SK-MEL-5 (cell line): ENCODE data around the gene CLEC4D. TPM values are rescaled to one million over a fixed set of nuclear protein-coding genes. Genes with fewer than 3 reads are reported as not detected.
"Not testable (repeated sequence)": the region's sequence is repeated elsewhere in the genome, so short reads cannot be mapped to it uniquely, and the experiment has no call there.

Experiments used
- DNase-seq: peaks from one replicate; pipeline ENCODE4 v3.0.0-alpha.2; 2016; ENCODE audit warnings: low read depth, low spot score
- in situ Hi-C: cut with HindIII; loops from 2 replicates; pipeline ENCODE4 v1.10.0; 2016; ENCODE audit warnings: low sequenced_read_pairs, high pct_unique_total_duplicates, low pct_unique_long_range_greater_than_20kb
- polyA plus RNA-seq, 2 experiments: library from polyadenylated mRNA; depleted of rRNA; stranded (reverse); fragments of >200 nt; gene quantifications; 2 replicates each; pipeline ENCODE4 v1.2.3, GENCODE V29; 2015
- total RNA-seq: library from RNA; depleted of rRNA; stranded (reverse); fragments of >200 nt; shearing (Covaris generic); gene quantifications from 2 replicates; pipeline ENCODE4 v1.2.3, GENCODE V29; 2014; rRNA removed

Gene CLEC4D
- not detected in 2 replicates for total RNA-seq
- not detected in 2 replicates for polyA plus RNA-seq (2015; cell fraction: cytosol; rRNA removed)
- 0.09 TPM in 1 of 2 replicates, not detected in the other for polyA plus RNA-seq (2015; cell fraction: nucleus; rRNA removed)

DNA sequence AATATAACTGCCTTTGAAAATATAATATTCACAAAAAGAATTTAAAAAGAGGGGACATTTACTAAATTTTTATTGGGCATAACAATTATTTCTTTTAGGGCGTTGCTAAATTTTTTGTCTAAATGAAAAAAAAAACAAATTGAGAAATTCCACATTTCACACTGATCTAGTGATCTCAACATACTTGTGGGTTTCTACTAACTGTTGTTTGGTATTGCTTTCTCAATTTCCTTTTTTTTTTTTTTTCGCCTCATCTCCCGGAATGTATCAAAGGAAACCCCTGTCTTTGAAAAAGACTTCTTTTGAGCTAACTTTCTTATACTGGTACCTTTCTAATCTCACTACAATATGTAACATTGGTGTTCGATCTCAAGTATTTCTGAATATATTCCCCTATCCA lies at the start of gene CLEC4D:
Gene CLEC4D, plus strand, starts transcription at position 248 of the 400 bp plus-strand sequence. CDS start 230 bp downstream, outside the sequence.
- in situ Hi-C loops, result no loop called here
- no peak for DNase-seq

DNA sequence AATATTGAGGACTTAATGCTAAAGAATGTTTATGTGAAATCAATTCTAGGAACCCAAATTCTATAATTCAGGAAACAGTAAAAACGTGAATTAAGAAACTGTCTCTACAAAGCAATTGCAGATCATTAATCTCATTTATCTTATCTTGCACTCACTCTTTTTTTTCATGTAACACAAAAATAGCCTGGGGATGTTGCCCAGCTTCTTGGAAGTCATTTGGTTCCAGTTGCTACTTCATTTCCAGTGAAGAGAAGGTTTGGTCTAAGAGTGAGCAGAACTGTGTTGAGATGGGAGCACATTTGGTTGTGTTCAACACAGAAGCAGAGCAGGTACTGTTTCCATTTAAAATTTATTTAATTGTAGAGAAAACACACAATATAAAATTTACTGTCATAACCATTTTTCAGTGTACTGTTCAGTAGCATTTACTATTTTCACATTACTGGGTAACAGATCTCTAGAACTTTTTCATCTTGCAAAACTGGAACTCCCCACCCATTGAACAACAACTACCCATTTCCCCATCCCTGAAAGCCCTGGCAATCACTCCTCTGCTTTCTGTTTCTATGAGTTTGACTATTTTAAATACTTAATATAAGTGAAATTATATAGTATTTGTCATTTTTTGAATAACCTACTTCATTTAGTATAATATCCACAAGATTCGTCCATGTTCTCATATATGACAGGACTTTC lies 47.9 kb upstream of the CLEC4D start:
- in situ Hi-C loops, result no loop called here
- no peak for DNase-seq

DNA sequence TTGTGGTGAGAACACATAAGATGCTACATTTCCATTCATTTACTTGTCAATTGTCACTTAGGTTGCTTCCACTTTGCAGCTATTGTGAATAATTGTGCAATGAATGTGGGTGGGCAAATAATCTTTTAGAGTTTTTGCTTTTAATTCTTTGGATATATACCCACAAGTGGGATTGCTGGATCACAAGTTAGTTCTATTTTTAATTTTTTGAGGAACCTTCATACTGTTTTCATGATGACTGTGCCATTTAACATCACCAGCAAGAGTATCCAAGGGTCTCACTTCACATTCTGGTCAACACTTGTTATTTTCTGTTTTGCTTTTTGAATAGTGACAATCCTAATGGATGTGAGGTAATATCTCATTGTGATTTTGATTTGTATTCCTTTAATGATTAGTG lies 47.1 kb upstream of the CLEC4D start:
- in situ Hi-C loops, result no loop called here
- no peak for DNase-seq

DNA sequence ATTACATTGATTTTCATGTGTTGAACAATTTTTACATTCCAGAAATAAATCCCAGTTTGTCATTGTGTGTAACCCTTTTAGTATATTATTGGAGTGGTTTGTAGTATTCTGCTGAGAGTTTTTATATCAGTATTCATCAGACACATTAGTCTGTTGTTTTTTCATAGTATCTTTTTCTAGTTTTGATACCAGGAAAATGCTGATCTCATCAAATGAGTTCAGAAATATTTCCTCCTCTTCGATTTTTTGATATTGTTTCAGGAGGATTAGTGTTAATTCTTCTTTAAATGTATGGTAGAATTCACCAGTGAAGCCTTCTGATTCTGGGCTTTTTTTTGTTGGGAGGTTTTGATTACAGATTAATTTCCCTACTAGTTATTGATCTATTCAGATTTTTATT lies 42.2 kb upstream of the CLEC4D start:
- no peak for DNase-seq
- in situ Hi-C loops, result no loop called here

DNA sequence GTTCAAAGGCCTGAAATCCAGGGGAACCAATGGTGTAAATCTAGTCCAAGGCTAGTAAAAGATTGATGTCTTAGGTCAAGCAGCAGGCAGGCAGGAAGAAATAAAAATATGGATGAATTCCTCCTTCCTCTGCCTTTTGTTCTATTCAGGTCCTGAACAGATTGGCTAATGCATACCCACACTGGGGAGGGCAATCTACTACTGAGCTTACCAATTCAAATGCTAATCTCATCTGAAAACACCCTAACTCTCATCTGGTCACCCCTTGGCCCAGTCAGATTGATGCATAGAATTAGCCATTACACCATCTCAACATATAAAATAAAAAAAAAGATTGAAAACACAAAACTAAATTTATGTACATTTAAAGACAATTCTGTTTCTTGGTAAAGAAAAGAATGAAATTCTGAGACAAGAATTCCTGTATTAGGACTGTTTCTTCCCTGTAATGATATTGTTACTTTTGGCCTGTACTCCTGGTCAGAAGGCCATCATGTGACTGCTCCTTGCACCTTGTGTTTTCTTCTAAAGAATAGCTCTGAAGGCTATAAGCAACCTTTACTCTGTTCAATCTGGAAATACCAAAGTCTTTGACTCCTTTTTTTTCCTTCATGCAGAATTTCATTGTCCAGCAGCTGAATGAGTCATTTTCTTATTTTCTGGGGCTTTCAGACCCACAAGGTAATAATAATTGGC lies 37.6 kb upstream of the CLEC4D start:
- in situ Hi-C loops, result no loop called here
- no peak for DNase-seq

DNA sequence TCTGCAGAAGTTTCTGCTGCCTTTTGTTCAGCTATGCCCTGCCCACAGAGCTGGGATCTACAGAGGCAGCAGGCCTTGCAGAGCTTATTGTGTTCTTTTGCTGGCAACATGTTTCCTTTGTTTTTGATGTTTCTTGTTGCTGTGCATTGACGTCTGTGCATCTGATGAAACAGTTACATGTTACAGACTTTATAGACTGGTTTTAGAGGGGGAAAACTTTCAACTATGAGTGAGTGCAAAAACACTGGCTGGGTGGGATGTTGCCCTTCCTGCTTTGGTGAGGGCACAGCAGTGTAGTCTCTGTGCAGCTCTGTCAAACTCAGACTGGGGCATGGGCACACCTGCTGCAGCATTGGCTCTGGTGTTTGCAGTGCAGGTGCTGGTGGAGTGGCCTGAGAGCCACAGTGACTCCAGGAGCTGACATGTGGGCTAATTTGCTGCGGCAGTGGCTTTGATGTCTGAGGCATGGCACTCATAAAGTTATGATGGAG lies 30.7 kb upstream of the CLEC4D start:
- no peak for DNase-seq
- in situ Hi-C loops, result no loop called here

DNA sequence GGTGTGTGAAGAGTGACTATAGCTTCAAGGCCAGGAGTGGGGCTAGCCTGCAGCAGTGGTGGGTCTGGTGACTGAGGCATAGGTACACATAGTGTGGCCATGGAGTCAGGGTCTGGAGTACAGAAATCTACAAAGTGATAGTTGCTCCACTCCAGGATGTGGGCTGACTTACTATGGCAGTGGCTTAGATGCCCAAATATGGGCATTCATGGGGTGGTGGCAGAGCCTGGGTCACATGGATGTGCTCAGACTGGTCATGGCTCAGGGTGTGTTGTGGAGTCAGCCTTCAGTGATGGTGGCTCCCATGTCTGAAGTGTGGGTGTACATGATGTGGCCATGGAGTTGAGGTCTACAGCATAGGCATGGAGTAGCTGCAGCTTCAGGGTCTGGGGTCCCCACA lies 30.2 kb upstream of the CLEC4D start:
- in situ Hi-C loops, result no loop called here
- no peak for DNase-seq

DNA sequence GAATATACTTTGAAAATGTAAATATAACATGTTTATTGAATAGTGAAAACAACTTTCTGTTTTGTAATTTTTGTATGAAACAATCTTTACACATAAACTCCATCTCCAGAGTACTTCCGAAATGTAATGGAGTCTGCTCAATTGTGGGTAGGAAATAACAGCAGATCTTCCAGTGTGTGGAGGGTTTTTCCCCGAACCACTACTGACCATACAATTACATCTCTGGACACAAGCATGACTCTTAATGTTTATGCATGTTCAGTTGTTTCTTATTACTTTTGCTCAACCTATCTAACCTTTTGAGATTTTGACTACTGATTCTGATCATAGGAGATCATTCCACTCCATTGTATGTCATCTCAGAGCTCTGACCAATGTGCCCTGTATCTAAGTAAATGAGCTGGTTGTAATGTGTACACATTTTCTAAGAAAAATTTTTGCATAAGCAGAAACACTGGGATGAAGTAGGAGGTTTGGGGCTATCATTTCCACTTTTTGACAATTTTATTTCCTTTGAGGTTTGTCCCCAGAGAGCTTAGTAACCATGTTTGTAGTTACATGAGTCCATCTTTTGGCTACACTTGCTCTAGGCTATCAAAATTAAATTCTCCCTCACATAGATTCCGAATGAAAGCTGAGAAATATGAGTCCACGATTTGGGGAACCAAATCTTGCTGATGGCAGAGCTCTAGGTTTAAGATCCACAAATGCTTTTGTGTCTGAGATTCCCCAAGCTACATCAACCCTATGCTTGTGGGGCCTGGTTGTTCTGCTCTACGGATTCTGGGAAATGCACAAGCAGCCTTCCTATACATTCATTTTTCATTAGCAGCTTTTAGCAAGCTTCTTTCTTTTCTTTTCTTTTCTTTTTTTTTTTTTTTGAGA lies 21.4 kb upstream of the CLEC4D start:
- in situ Hi-C loops, result no loop called here
- DNase-seq, result no peak

DNA sequence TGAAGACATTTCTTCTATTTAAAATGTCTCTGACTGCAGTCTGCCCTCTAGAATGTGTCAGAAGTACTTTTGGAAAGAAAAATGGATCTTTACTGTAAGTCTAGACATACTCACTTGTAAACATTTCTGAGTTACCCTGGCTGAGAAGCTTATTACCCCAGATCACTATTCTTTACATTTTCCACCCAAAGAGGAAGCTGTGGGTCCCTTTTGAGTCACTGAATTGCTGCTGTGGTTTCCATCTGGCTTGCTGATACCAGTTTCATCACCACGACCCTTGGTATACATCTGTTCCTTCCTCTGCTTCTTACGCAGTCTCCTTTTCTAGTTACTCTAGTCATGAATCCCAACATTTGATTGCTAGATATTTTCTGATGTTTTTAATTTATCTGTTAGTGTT lies 20.2 kb upstream of the CLEC4D start:
- in situ Hi-C loops, result no loop called here
- DNase-seq, result no peak

DNA sequence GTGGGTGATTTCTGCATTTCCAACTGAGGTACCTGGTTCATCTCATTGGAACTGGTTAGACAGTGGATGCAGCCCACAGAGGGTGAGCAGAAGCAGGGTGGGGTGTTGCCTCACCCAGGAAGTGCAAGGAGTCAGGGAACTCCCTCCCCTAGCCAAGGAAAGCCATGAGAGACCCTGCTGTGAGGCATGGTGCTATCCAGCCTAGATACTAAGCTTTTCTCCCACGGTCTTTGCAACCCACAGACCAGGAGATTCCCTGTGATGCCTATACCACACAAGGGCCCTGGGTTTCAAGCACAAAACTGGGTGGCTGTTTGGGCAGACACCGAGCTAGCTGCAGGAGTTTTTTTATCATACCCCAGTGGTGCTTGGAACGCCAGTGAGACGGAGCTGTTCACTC lies 17.6 kb upstream of the CLEC4D start:
- in situ Hi-C loops, DNase-seq: not testable (repeated sequence)

DNA sequence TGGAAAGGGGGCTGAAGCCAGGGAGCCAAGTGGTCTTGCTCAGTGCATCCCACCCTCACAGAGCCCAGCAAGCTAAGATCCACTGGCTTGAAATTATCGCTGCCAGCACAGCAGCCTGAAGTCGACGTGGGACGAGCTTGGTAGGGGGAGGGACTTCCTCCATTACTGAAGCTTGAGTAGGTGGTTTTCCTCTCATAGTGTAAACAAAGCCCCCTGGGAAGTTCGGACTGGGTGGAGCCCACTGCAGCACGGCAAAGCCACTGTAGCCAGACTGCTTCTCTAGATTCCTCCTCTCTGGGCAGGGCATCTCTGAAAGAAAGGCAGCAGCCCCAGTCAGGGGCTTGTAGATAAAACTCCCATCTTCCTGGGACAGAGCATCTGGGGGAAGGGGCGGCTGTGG lies 17.2 kb upstream of the CLEC4D start:
- in situ Hi-C loops, DNase-seq: not testable (repeated sequence)

DNA sequence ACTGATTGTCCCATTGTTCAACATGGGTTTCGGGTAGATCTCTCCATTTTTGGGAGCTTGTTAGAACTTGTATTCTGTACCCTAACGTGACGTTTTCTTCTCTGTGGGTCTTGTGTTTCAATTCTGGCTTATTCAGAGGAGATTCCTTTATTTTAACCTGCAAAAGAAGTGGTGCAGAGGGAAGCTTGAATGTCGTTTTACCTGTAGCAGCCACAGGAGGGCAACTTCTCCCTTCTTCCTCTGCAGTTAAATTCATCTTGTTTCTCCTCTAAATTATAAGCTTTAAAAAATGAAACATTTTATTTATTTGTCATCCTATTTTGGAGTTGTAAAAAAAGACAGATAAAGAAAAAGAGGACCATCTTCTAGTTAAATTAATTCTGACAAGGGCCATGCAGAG lies 13.7 kb upstream of the CLEC4D start:
- in situ Hi-C loops, result no loop called here
- no peak for DNase-seq

DNA sequence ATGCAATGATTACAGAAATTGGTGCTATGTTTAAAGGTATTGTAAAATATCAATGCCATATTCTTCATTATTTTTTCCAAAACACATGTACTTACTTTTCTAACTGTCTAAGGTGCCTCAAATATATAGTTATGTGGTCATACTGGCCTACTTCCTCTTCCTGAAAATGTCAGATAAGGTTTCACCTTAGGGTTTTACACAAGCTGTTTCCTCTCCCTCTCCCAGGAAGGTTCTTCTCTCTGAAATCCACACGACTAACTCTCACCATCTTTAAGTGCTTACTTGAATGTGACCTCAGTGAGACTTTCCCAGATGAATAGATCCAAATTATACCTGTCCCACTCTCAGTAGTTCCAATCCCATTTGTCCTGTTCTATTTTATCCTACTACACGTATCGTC lies 11.6 kb upstream of the CLEC4D start:
- no peak for DNase-seq
- in situ Hi-C loops, result no loop called here

DNA sequence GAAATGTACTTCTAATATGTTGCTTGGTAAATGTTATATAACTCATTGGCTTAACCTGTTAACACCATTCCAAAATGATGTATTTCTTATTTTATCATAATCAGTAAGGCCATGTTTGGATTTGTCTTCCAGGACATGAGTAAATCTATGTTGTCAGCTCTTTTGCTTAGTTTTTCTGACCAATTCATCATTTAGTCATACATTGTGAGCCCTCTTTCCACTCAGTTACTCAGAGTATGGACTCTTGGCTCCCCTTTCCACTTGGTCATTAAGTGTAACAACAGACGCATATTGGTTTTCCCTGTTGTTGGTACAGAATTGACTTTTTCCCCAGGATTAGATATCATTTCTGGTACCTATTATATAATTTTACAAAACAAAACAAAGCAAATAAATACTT lies 9.0 kb upstream of the CLEC4D start:
- in situ Hi-C loops, result no loop called here
- DNase-seq, result no peak

DNA sequence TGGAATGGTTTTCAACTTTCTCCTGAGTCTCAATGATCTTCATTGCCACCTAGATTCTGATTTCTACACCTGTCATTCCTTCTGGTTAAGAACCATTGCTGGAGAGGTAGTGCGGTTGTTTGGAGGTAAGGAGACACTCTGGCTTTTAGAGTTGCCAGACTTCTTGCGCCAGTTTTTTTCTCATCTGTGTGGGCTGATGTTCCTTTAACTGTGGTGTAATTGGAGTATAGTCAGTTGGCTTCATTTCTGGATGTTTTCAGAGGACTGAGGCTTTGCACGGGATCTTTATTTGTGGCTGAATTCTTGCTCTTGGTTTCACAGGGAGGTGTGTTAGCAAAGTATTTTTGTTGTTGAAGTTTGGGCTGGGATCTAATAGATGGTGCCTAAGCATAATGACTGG lies 5.7 kb upstream of the CLEC4D start:
- no peak for DNase-seq
- in situ Hi-C loops, result no loop called here

DNA sequence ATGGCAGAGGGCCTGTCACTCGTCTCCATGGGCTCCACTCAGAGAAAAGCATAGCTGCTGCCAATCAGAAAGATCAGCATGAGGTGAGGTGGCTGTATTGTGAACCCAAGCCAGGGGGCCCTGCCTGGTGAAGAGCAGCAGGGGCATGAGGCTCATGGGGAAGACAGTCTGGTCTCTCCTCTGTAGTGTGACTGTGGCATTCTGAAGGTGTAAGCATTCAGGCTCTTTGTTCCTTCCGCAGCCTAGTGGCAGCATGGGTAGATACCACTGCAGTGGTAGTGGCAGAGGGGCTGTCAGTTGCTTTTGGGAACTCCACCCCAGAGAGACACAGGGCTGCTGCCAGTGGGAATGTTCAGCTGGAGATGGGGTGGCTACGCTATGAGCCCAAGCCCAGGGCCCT lies 5.1 kb upstream of the CLEC4D start:
- in situ Hi-C loops, result no loop called here
- DNase-seq, result no peak

DNA sequence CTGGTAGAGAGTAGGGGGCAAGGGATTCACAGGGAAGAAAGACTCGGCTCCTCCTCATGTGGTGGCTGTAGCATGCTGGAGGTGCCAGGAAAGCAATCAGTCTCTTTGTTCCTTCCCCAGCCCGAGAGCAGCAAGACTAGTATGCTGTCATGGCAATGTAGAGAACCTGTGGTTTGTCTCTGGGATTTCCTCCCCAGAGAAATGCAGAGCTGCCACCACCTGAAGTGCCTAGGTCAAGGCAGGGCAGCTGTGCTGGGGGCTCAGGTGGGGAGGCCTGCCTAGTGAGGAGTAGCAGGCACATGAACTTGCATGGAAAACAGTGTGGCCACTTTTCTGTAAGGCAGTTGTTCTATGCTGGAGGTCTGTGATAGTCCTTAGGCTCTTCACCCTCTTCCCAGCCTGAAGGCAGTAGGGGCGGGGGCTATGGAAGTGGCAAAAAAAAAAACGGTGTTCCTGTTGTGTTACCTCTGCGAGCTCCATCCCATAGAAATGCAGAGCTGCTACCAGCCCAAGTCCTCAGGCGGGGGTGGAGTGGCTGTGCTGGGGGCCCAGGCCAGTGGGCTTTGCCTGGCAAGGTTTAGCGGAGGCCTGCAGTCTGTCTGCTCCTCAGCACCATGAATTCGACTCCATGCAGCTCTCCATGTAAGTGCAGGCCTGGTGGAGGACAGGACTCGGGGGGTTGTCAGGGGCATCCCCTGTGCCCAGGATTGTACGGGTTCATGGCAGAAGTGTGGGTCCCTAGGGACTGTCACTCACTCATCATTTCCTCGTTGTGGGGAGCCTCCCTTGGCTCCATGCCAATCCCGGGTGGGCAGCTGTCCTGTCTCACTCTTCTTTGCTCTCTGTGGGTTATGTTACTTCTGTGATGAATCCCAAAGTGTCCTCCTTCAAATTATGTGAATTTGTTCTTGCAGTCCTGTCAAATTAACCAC lies 4.1 kb upstream of the CLEC4D start:
- no peak for DNase-seq

More for the DNA sequence above, 4.1 kb upstream of the CLEC4D start:
- in situ Hi-C loops, result no loop called here
